Measurements from ENCODE around the gene CPT1C. TPM values are rescaled to one million over a fixed set of nuclear protein-coding genes. Genes with fewer than 3 reads are reported as not detected.

The CPT1C gene
- polyA plus RNA-seq, 1 donor (not counting 4 experiments of a cell fraction or from before 2014, with no cell fraction given) = 0.41 TPM

- H2AFZ ChIP-seq (ENCODE audit: control insufficient read depth, low read length) = no peak overlapping the region
These were observed 1.2 kb downstream of the CPT1C start for GRCh38 chr19:49692147-49692506.

GRCh38 chr19:49696115-49696514 is 5.2 kb downstream of the CPT1C start:
- no peak overlapping the region for H3K27ac ChIP-seq (ENCODE audit: control insufficient read depth, insufficient read depth, low read length)
- peaks cover 2% of the 10 kb centered on the region for H3K4me1 ChIP-seq (ENCODE audit: control insufficient read depth, extremely low read depth, insufficient read depth, low read length)
- dilution Hi-C loops (cut with MboI; ENCODE audit: extremely low pct_ligation_motif_present, low sequenced_read_pairs) = no loop called here
- H3K36me3 ChIP-seq (ENCODE audit: control insufficient read depth in 2 of 2, extremely low read depth in 1 of 2, insufficient read depth in 2 of 2, low read length in 2 of 2) = no peaks in the 10 kb centered on the region
- FAIRE-seq (no peak), DNase-seq (ENCODE audit: low read depth, low spot score) (no peak)
- no peak overlapping the region for H2AFZ ChIP-seq (ENCODE audit: control insufficient read depth, low read length)
- H3K9ac ChIP-seq (ENCODE audit: control insufficient read depth, extremely low read depth, insufficient read depth, low read length) = no peak overlapping the region
- peaks cover 9% of the 10 kb centered on the region for H3K27me3 ChIP-seq (ENCODE audit: control insufficient read depth, extremely low read depth, insufficient read depth, low read length)
- no peaks in the 10 kb centered on the region for H3K9me3 ChIP-seq (ENCODE audit: control insufficient read depth, low read depth, low read length)
- H3K79me2 ChIP-seq (ENCODE audit: control insufficient read depth, insufficient read depth, low read length) = no peaks in the 10 kb centered on the region
- H3K9me1 ChIP-seq (ENCODE audit: control insufficient read depth, extremely low read depth, insufficient read depth, low read length) = no peaks in the 10 kb centered on the region
- no peaks in the 10 kb centered on the region for H4K20me1 ChIP-seq (ENCODE audit: control insufficient read depth, extremely low read depth, insufficient read depth, low read length)
- no peak overlapping the region for H3K4me2 ChIP-seq (ENCODE audit: control insufficient read depth, extremely low read depth, insufficient read depth, low read depth, low read length)
- TF ChIP-seq CTCF (optimal IDR thresholded peaks at IDR 0.05 in 1 of 3, IDR thresholded peaks at IDR 0.05 in 1 of 3, conservative IDR thresholded peaks at IDR 0.05 in 1 of 3; ENCODE audit: extremely low read depth in 1 of 3, insufficient read depth in 2 of 3, low read length in 3 of 3) (no peak), EZH2 (IDR thresholded peaks at IDR 0.05; ENCODE audit: low read length) (no peak)
- H3K4me3 ChIP-seq (ENCODE audit: control insufficient read depth in 2 of 3, extremely low read depth in 1 of 3, insufficient read depth in 2 of 3, low read depth in 1 of 3, low read length in 3 of 3) = no peak overlapping the region

More at GRCh38 chr19:49692147-49692506, 1.2 kb downstream of the CPT1C start:
- peaks cover 6 to 9% of the 10 kb centered on the region in 2 experiments for H3K36me3 ChIP-seq (ENCODE audit: control insufficient read depth in 2 of 2, extremely low read depth in 1 of 2, insufficient read depth in 2 of 2, low read length in 2 of 2)
- no peak overlapping the region for H3K27ac ChIP-seq (ENCODE audit: control insufficient read depth, insufficient read depth, low read length)
- dilution Hi-C loops (cut with MboI; ENCODE audit: extremely low pct_ligation_motif_present, low sequenced_read_pairs) = no loop called here
- no peaks in the 10 kb centered on the region for H3K9me1 ChIP-seq (ENCODE audit: control insufficient read depth, extremely low read depth, insufficient read depth, low read length)
- no peak overlapping the region for H3K4me3 ChIP-seq (ENCODE audit: control insufficient read depth in 2 of 3, extremely low read depth in 1 of 3, insufficient read depth in 2 of 3, low read depth in 1 of 3, low read length in 3 of 3)
- peaks cover 21% of the 10 kb centered on the region for H3K4me1 ChIP-seq (ENCODE audit: control insufficient read depth, extremely low read depth, insufficient read depth, low read length)
- H4K20me1 ChIP-seq (ENCODE audit: control insufficient read depth, extremely low read depth, insufficient read depth, low read length) = peaks cover 7% of the 10 kb centered on the region
- no peaks in the 10 kb centered on the region for H3K9me3 ChIP-seq (ENCODE audit: control insufficient read depth, low read depth, low read length)
- no peak overlapping the region for H3K4me2 ChIP-seq (ENCODE audit: control insufficient read depth, extremely low read depth, insufficient read depth, low read depth, low read length)
- no peaks in the 10 kb centered on the region for H3K79me2 ChIP-seq (ENCODE audit: control insufficient read depth, insufficient read depth, low read length)
- DNase-seq (ENCODE audit: low read depth, low spot score) (no peak), FAIRE-seq (no peak)
- H3K9ac ChIP-seq (ENCODE audit: control insufficient read depth, extremely low read depth, insufficient read depth, low read length) = no peak overlapping the region
- H3K27me3 ChIP-seq (ENCODE audit: control insufficient read depth, extremely low read depth, insufficient read depth, low read length) = no peaks in the 10 kb centered on the region
- TF ChIP-seq CTCF (optimal IDR thresholded peaks at IDR 0.05 in 1 of 3, IDR thresholded peaks at IDR 0.05 in 1 of 3, conservative IDR thresholded peaks at IDR 0.05 in 1 of 3; ENCODE audit: extremely low read depth in 1 of 3, insufficient read depth in 2 of 3, low read length in 3 of 3) (no peak), EZH2 (IDR thresholded peaks at IDR 0.05; ENCODE audit: low read length) (no peak)

All from keratinocyte (primary cell).